Activated naive CD8-positive, alpha-beta T cell treated with anti-CD3 and anti-CD28 coated beads, Interleukin-2, amount 50 U/mL, for 16 hours (primary cell): ENCODE results near the gene HEPHL1.

Experiments used
- DNase-seq: peaks from one replicate; pipeline ENCODE4 v3.0.0-alpha.2; 2020; ENCODE audit warnings: low read depth, low spot score

The HEPHL1 gene

DNA sequence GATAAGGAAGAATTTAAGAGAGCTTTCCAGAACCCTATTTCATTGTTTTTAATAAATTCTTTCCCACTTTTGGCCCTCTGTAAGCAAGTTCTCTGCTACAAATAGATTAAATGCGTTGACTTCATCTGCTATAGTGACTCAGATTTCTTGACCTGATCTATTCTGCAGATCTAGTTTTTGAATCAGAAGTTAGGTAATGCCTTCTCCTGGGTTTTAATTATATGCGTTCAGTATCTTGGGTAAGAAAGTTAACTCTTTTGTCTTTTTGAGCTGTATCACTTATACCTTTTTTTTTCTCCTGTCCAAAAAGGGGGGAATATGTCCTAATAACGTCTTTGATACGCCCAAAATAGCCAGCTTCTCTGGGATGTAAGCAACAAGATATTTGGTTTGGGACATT, 2.4 kb upstream of the HEPHL1 start:
- DNase-seq = no peak

DNA sequence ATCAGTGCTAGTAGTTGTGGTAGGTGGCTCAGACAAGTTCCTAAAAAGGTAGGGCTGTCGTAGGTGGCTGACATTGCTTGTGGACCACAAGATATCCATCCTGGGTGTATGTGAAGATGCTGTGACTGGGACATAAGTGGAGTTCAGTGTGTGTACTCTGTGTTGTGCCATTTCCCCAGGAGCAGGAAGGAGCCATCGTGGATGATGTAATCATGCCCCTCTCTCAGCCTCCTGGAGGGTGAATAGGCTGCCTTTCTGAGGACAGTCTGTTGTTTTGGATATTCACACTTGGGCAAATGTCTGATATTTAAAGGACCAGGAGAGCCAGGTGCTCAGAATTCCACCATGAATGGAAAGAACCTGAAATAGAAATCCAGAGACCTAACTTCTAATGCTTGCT, 2.7 kb downstream of the HEPHL1 start:
- no peak for DNase-seq

DNA sequence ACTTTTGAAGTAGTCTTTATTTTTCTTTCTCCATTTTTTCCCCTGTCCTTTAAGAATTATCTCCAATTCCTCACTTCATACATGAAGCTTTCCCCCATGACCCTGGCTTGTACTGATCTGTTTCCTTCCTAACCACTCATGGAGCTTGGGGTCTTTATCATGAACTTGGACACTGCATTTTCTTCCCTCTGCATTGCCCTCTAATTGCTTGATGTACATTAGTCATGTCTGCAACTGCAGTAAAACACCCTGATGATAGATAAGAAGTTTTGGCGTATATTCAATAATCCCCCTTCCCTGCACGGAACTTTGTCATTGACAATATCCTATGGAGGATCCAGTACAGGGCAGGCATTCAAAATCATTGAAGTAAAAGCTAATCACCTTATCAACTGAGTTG, 3.4 kb downstream of the HEPHL1 start:
- DNase-seq = no peak

DNA sequence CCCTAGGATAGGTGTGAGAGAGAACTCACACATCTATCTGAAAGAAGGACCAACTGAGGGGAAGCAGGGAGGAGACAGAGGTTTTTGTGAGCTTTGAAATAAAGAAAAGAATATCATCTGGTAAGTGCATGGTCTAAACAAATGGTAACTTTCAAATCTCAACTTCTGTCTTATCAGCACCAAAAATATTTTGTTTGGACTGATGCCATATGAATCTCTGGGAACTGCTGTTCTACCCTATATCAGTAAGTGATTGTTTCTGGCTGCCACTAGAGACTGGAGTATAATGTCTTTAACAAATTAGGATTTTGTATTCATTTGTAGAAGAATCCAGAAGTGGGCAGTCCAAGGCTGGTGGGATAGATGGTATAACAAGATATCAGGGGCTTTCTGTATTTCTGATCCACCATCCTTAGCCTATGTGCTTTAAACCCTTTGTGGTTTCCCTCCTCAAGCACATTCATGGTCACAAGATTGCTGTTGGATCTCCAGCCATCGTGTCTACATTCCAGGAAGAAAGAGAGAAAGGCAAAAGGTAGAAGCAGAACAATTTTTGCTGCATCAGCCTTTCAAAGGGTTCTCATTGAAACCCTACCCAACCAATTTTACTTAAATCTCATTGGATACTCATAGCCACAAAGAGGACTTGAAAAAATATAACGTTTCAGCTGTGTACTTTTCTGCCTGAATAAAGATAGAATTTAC, 4.7 kb downstream of the HEPHL1 start:
- no peak for DNase-seq

DNA sequence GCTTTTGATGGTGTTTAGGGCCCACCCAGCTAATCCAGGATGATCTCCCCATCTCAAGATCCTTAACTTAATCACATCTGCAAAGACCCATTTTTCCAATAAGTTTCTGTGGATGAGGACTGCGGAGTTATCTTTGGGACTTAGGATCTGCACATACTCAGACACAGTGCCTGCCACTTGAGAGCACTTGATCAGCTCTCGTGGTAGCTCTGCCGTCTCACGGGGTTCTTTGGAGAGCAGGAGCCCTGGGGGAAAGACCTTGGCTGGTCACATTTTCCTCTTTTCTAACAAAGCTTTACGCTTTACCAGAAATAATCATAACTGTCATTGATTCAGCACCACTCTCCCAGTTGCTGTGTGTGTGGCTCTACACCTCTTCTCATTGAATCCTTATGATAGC, 6.1 kb downstream of the HEPHL1 start:
- no peak for DNase-seq

DNA sequence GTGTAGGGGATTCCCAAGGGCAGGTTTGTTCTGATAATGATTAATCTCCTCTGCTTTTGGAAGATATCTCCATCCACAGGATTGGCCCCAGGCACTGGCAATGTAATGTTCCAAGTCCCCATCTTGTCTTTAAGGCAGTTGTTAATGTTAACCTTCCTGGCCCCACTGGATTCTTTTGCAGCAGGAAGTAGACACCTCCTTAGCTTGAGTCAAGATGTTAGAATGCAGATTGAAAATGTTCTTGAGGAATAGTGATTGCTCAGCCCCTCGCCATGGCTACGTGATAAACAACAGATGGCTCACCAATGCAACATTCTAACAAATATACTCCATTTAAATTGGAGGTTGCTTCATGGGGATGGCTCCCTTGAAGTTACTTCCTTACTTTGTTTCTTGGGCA, 7.3 kb downstream of the HEPHL1 start:
- DNase-seq = no peak

DNA sequence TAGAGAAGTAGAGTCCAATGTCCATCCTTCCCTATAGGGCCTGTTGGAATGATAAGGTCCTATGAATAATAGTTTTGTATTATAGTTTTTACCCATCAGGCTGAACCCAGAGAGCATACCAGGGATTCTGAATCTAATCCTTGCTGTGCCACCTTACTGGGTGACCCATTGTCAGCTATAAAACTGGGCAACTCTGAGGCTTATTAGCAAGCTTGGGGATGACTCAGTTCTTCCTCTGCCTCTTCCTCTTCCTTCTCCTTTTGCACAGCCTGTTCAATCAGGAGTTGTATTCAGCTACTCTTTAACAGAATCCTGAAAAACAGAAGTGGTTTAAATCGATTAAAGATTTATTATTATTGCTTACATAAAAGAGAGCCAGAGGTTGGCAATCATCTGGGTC, 8.9 kb downstream of the HEPHL1 start:
- DNase-seq = no peak

DNA sequence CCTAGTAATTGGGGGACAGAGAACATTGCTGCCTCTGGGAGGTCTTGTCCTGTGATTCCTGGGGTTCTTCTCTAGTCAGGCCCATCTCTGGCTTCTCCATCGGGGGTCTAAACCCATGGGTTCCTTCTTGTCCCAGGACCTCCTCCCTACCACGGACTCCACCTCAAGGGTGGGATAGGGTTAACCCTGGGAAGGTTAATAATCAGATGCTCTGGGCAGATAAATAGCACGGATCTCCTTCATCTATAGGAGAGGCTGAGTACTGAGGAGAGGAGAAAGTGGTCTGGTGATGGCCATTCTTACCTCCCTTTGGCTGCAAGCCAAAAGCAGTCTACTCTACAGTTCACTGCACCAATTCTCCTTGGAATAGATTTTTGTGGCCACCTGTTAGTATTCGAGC, 10.5 kb downstream of the HEPHL1 start:
- no peak for DNase-seq

DNA sequence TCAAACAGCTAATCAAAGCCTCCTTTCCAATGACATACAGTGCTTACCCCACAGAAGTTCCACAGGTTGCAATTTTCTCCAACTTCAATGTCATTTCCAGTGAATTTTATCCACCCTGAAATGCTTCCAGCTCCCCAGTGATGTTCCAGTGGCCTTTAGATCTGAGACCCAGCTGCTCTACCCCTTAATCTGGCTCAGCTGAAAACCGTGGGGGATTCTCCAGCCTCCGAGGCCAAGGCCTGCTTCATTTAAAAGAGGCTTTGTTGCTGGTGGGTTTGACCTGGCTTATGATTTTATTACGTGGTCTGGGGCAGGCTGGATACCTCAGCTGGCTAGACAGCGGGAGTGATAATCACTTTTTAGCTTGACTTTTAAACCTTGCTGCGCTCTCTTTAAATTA, 10.9 kb downstream of the HEPHL1 start:
- DNase-seq = no peak

DNA sequence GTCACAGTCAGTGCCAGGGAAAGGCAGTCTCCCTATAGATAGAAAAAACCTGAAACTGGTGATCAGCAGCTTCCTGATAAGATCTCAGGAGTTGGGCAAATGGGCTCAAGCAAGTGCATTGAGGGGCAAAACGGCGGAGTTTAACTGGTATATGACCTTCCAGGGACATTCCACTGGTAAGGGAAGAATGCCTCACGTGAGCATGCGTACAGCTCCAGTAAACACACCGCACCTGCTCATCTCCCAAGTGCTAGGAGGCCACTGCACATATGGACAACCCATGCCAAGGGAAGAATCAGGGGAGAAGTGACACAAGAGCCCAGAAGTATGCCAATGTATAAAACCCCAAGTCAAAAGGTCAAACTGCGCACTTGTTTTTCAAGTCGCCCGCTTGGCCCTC, 11.6 kb downstream of the HEPHL1 start:
- no peak for DNase-seq

DNA sequence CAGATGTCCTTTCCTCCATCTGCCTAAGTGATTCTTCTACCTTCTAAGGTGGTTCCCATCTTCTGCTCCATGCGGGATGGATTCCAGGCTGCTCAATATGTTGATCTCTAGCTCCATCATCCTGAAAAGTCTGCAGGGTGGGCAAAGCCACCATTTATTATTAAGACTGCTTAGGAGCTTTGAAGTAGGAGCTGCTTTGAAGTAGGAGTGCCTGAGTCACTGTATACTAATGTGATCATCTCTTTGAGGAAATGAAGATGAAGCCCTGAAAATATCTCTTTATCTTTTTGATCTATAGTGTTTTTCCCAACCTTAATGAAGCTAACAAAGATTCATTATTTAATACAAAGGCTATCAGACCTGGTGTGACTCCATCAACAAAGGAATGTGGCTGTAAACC, 13.1 kb downstream of the HEPHL1 start:
- no peak for DNase-seq

DNA sequence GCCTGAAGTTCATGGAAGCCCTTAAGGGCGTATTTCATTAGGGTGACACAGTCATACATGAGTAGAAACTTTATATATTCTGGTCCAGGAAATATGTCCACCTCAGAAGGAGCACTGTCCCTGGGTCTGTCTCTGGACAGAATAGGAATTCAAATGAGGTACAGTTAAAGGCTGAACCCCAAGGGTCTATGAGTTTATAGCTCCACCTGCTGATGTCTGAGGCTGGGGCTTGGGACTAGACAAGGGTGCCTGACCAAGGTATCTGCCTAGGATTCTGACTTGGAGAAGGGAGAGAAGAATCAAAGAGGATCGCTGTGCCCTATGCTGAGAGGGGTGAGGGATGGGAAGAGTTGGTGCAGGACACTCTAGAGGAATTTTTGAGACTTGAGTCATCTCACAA, 14.9 kb downstream of the HEPHL1 start:
- no peak for DNase-seq

DNA sequence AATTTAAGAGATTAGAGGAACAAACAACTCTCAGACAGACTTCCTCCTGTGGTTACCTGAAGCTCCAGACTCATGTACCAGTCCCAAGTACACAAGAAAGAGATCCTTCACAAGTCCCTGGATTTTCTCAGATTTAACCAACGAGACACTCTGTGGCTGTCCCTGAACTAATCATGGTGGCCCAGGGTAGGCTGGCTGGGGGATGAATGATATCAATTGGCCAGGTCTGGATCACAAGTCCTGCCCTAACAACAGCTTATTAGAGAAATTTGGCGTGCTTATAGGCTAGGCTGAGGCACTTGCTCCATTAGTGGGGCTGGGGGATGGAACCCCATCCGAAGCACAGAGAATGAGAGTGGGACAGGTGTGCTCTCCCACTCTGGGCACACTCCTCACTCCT, 22.1 kb downstream of the HEPHL1 start:
- no peak for DNase-seq

DNA sequence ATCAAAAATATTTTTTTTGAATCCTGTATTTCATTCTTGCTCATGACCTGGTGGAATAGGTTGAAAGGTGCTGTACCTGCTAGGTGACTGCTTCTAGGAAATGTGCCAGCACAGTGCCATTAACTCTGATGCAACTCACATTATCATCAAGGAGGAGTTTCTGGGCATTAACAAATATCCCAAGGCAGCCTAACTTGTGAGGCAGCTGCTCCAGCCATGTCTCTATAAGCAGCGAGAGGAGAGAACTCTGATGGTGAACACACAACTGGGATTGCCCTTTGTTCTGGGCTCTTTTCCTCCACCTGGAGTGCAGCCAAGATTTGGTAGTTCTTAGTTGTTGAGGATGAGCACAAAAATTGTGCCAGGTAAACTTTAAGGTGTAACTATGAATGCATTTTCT, 25.6 kb downstream of the HEPHL1 start:
- DNase-seq = no peak

DNA sequence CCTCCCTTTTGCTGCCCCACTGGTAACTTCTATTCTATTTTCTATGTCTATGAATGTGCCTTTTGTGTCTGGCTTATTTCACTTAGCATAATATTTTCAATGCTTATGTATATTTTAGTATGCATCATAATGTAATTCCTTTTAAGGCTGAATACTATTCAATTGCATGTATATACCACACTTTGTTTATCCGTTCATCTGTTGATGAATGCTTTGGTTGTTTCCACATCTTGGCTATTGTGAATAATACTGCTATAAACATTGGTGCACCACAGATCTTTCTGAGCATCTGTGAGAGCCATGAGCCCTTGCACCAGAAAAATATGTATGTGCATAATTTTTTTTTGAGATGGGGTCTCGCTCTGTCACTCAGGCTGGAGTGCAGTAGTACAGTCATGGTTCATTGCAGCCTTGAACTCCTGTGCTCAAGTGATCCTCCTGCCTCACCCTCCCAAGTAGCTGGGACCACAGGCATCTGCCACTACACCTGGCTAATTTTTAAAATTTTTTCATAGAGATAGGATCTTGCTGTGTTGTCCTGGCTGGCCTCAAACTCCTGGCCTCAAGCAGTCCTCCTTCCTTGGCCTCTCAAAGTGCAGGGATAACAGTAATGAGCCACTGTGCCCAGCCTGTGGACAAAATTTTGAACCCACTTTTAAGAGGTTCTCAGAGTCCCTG, 27.0 kb downstream of the HEPHL1 start:
- DNase-seq = no peak

DNA sequence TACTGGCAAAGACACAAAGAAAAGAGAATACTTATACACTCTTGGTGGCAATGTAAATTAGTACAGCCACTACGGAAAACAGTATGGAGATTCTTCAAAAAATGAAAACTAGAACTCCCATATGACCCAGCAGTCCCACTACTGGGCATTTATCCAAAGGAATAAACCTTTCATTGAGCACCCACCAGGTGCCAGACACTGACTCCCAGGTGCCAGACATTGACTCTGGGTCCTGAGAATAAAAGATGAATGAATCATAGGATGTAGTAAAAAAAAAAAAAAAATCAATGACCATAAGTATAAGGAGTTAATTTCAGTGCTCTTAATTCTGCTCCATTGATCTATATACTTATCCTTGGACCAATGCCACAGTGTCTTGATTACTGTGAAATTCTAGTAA, 28.2 kb downstream of the HEPHL1 start:
- DNase-seq = no peak

DNA sequence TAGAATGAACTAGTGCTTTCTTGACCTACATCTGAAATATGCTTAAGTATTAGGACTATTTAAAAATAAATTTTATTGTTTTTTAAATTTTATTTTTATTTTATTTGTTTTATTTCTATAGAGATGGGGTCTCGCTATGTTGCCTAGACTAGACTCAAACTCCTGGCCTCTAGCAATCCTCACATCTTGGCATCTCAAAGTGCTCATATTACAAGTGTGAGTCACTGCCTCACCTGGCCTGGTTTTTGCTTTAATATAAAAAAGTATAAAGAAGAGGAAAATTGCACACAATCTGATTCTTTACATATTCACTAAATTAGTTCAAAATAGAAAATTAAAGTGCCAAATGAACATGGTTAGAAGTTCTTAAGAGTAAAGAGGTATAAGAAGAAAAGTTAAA, 37.5 kb downstream of the HEPHL1 start:
- DNase-seq = no peak

DNA sequence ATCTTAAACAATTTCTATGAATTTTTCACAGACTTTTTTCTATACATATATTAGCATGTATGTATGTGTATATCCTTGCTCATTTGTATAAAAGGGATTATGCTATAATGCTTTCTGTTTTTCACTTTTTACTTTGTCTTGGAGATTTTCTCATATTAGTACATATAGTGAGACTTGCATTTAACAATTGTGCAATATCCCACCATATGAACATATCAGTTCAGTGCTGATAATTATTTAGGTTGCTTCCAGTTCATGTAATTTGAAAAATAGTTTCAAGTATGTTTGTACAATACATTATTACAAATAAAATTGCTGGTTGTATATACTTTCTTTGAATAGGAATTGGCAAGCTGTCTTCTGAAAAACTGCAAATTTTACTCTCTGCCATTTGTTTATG, 37.9 kb downstream of the HEPHL1 start:
- DNase-seq = no peak

DNA sequence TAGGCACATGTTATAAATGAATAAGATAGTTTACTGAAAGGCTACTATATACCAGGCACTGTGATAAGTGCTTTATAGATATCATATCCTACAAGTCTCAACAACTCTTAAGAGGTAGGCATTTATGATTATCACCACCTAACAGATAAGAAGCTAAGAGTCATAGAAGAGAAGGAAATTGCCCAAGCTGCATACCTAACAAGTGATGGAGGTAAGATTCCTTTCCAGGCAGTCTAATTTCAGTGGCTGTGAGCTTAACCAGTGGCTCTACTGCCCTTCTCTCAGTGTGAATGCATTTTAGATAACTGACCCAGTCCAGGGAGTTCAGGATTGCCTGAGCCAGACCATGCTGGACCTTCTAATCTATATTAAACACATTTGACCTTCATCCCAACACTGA, 39.2 kb downstream of the HEPHL1 start:
- no peak for DNase-seq

DNA sequence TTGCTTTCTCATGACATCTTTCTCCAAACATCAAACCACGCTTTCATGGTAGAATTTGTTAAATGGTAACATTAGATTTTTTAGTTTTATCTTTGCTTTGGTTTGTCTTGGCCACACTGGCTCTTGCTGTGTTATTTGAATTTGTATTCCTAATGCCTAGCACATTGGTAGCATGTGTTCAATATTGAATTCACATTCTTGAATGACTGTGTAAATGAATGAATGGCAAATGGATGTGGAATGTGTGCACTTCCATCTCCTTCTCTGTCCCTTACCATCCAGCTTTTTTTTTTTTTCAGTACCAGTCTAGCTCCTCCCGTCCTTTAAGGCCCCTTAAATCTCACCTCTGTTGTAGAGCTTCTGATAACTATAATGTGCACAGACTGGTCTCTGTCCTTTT, 41.2 kb downstream of the HEPHL1 start:
- no peak for DNase-seq

DNA sequence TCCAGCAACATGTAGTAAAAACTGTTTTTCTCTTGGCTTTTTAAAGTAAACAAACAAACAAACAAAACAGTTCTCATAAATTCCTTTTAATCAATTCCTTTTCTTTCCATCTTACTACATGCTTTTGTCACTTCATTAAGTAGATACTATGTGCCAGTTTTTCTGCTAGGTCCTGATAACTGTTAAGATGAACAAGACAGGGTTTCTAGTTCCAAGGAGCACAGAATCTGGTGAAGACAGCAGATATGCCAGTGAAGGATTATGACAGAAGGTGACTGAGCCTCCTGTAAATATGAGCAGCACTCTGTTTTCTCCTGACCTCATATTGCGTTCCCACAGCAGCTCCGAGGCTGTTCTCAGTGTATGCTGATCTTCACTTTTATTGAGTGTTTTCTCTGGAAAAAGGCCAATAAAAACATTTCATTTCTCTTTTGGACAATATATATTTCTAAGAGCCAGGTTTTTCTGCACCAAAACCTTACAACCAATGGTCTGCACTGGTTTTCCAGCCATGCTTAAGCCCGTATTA, 45.8 kb downstream of the HEPHL1 start:
- no peak for DNase-seq

DNA sequence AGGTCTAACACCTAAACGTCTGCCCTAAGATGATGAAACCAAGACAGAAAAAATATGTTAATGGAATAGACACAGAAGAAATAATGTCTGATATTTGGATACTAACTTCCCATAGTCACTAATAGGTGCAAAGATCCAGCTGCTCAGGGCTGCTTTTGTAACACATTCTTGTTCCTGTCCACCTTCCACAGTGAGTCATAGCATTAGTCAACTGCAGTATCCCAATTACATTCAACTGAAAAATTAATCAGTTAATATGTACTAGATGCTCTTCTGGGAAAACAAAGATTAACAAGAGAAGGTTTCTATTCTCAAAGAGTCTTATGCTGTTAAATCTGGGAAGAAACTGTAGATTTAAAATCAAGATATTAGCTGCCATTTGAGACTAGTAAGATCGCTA, 47.6 kb downstream of the HEPHL1 start:
- no peak for DNase-seq

DNA sequence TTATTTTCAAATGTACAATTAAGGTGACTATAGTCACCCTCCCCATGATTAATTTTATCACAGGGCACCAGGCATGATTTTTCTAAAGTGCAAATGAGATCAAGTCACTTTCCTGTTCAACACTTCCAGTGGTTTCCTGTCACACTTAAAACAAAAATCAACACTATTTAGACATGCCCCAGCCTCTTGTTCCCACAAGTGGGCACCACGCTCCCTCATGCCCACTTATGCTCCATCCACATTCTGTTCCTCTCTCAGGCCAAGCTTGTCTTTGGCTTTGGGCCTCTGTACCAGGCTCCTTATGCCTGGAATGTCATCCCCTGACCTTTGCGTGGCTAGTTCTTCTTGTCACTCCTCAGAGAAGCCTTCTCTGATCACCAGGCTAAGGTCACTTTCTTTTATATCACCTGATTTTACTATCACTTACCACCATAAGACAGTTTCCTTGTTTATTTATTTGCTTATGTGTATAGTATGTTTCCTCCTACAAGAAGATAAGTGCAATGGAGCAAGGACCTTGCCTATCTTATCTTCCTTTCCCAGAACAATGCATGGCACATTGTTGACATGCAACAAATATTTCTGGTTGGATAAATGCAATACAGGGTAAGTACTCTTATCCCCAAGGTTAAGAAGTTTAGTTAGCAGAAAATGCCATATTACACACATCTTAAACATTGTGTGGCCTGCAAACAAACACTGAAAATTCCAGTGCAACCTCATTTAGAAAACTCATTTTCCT, 56.6 kb downstream of the HEPHL1 start:
- no peak for DNase-seq
